NB4 (cell line): ENCODE measurements around the gene TEPSIN.

Source experiments
- POLR2A ChIP-seq: IDR thresholded peaks from 2 replicates; pipeline ENCODE4 v1.6.1; 2011; ENCODE audit warnings: mild to moderate bottlenecking; ENCODE audit not compliant: insufficient read length; ENCODE audit errors: extremely low read depth
- TF ChIP-seq, protein P1 (sequence below): IDR thresholded peaks from one replicate; pipeline ENCODE4 v1.5.1; 2012; ENCODE audit warnings: low read depth, low read length
- TF ChIP-seq, protein P2 (sequence below): IDR thresholded peaks from 2 replicates; pipeline ENCODE4 v1.6.1; 2011; ENCODE audit warnings: low read depth, low read length

DNA sequence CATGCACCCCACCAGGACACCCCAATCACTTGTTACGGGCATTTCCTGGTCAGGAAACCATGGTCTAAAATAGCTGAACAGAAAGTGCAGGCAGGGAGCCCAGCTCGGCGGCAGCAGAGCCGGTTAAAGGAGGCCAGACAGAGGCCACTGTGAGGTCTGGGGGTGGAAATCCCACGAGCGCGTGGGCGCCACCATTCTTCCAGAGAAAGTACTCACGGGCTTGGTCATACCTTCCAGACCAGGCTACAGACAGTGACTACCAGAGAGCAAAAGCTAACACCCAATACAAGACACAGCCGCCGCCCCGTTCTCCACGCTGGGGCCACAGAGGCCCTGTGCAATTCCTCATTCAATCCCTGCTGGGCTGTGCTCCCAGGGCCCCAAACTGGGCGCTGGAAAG is 28.0 kb downstream of the TEPSIN start:
- TF ChIP-seq, protein P1, sequence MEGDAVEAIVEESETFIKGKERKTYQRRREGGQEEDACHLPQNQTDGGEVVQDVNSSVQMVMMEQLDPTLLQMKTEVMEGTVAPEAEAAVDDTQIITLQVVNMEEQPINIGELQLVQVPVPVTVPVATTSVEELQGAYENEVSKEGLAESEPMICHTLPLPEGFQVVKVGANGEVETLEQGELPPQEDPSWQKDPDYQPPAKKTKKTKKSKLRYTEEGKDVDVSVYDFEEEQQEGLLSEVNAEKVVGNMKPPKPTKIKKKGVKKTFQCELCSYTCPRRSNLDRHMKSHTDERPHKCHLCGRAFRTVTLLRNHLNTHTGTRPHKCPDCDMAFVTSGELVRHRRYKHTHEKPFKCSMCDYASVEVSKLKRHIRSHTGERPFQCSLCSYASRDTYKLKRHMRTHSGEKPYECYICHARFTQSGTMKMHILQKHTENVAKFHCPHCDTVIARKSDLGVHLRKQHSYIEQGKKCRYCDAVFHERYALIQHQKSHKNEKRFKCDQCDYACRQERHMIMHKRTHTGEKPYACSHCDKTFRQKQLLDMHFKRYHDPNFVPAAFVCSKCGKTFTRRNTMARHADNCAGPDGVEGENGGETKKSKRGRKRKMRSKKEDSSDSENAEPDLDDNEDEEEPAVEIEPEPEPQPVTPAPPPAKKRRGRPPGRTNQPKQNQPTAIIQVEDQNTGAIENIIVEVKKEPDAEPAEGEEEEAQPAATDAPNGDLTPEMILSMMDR = no peak
- no peak for TF ChIP-seq POLR2A
- TF ChIP-seq, protein P2, sequence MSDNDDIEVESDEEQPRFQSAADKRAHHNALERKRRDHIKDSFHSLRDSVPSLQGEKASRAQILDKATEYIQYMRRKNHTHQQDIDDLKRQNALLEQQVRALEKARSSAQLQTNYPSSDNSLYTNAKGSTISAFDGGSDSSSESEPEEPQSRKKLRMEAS = no peak
